DMS 273 (cell line): Measurements from ENCODE around the gene WWP2.
A peak's percentile ranks its signal among the peaks of the same experiment; 100 is the strongest.

Experiments used
- DNase-seq: peaks from one replicate; lab custom pipeline; 2025; ENCODE audit not compliant: unreplicated experiment; lab: John Stamatoyannopoulos, UW

The WWP2 gene

GRCh38 chr16:69830146-69830533, 68.0 kb downstream of the WWP2 start:
- no peak for DNase-seq

GRCh38 chr16:69830534-69831211, 68.5 kb downstream of the WWP2 start:
- no peak for DNase-seq

GRCh38 chr16:69831212-69832123, 69.3 kb downstream of the WWP2 start:
- DNase-seq, result no peak

- peak; percentile 72 for DNase-seq
Observed at GRCh38 chr16:69833357-69834282, 71.5 kb downstream of the WWP2 start.

- no peak for DNase-seq
Observed at GRCh38 chr16:69834807-69835466, 72.8 kb downstream of the WWP2 start.

- DNase-seq, result no peak
Observed at GRCh38 chr16:69836257-69836656, 74.1 kb downstream of the WWP2 start.

- DNase-seq, result no peak
Observed at GRCh38 chr16:69837380-69837779, 75.2 kb downstream of the WWP2 start.

GRCh38 chr16:69838489-69838888, 76.4 kb downstream of the WWP2 start:
- peak; percentile 37 for DNase-seq

GRCh38 chr16:69839240-69839688, 77.1 kb downstream of the WWP2 start:
- peak; percentile 66 for DNase-seq

- DNase-seq, result peak; percentile 93
Observed at GRCh38 chr16:69839798-69840409, 77.8 kb downstream of the WWP2 start.

GRCh38 chr16:69840975-69841374, 78.8 kb downstream of the WWP2 start:
- peak; percentile 47 for DNase-seq

- no peak for DNase-seq
Observed at GRCh38 chr16:69844441-69844840, 82.3 kb downstream of the WWP2 start.

- no peak for DNase-seq
Observed at GRCh38 chr16:69845181-69845580, 83.0 kb downstream of the WWP2 start.

- peak; percentile 15 for DNase-seq
Observed at GRCh38 chr16:69847643-69848042, 85.5 kb downstream of the WWP2 start.

GRCh38 chr16:69848637-69849545, 86.8 kb downstream of the WWP2 start:
- no peak for DNase-seq

GRCh38 chr16:69851491-69852240, 89.5 kb downstream of the WWP2 start:
- DNase-seq, result no peak

- no peak for DNase-seq
Observed at GRCh38 chr16:69852815-69853214, 90.7 kb downstream of the WWP2 start.

- DNase-seq, result no peak
Observed at GRCh38 chr16:69853481-69853880, 91.3 kb downstream of the WWP2 start.
